SW480 (cell line): ENCODE measurements around the gene HEXA.

Experiments
- DNase-seq: peaks from one replicate; pipeline ENCODE4 v3.0.0-alpha.2; 2016; ENCODE audit warnings: low spot score

The HEXA gene

DNA sequence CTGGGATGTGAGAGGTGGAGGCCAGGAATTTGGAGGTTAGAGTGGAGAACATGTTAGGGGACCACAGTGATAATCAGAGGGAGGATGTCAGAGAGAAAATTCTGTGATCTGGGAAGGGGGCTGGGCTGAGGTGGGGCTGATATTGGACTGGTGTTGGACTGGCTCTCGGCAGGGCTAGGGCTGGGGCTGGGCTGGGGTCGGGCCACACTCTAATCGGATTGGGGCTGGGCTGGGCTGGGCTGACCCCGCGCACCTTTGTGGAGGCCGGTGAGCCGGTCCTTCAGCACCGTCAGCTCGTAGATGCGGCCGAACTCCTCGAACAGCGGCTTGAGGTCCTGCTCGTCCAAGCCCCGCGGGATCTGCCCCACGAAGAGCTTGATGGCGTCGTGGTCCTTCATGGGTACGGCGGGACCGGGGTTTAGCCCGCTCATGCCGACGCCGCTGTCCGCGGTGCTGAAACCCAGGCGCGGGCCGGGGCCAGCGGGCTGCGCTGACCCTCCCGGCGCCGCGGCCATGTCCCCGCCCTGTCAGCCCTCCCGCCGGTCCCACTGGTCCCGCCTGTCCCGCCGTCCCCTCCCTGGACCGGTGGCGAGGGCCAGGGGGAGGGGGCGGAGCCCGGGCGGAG lies 56.3 kb downstream of the HEXA start:
- peak; percentile 37 for DNase-seq

DNA sequence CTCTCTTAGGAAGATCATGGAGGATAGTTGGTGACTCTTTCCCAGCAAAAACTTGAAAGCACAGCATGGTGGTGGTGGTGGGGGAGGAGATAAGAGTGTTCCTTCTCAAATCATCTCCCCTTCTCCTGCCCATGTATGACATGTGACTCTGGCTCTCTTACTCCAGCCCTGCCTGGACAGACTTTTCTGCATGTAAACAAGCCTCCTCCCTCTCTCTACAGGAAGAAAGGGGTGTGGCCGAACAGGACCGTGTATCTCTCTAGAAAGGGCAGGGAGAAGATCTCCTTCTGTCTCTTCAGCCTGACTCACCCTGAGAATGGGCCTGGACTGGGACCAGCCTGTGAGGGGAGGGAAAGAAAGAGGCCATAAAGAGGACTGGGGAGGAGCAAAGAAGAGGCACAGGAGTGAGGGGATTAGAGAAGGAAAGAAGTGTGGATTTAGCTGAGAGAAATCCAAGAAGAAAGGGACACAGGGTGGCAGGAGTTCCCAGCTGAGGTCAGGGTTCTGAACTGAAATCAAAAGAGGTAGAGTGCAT lies 57.3 kb downstream of the HEXA start:
- DNase-seq, result no peak

DNA sequence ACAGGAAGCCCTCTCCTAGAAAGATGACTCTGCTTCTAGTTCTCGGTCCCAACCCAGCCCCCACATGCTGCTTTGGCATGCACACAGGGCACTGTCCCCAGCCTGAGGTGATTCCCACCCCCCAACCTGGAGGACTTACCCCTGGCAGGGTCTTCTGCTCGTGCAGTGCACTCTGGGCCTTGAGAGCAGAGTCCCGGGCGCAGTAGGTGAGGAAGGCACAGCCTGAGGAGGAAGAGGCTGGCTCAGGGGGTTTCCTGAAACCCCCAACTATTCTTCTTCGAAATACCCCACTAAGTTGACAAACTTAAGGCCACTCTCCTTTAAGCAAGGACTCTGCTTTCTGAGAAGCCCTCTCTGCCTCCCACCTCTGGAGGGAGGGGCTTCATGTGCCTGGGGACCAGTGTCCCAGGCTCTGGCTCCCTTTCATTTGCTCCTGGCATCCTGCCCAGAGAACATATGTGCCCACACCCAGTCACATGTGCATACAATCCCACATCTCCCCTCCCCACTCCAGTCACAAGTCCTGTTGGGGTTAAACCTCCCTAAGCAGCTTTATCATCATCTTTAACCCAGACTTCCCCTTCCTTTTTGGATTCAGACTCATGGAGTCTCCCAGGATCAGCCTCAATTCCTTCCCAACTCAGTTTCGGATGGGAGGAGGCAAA lies 60.0 kb downstream of the HEXA start:
- DNase-seq, result no peak

DNA sequence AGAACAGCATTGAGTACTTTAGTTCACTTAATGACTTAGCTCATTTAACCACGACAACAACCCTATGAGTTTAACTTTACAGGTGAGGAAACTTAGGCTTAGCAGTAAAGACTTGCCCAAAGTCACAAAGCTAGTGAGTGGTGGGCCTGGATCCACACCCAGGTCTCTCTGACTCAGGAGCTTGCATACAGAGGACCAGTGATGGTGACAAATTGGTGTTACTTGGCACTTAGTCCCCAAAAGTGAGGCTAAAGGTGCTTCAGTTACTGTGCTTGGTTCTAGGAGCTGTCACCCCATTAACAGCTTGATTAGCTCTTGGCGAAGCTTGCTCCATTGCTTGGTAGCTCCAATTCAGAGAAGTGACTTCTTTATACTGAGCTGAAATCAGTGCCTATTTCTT lies 61.9 kb downstream of the HEXA start:
- no peak for DNase-seq

DNA sequence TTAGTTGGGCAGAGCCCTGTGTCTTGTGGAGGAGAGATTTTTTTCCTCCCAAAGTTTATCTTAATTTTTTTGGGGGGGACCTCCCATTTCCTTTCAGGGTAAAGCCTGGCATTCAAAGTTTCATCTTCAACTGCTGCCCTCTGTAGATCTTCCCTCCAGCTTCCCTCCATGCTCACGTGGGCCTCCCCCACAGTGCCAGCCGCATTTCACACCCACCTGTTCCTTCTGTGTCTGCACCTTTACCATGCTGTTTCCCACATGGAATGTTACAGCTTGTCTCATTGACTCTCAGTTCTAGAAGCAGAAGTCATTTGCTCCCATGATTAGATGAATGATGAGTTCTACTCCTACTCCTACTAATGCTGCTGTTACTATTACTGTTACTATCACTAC lies 62.4 kb downstream of the HEXA start:
- no peak for DNase-seq

DNA sequence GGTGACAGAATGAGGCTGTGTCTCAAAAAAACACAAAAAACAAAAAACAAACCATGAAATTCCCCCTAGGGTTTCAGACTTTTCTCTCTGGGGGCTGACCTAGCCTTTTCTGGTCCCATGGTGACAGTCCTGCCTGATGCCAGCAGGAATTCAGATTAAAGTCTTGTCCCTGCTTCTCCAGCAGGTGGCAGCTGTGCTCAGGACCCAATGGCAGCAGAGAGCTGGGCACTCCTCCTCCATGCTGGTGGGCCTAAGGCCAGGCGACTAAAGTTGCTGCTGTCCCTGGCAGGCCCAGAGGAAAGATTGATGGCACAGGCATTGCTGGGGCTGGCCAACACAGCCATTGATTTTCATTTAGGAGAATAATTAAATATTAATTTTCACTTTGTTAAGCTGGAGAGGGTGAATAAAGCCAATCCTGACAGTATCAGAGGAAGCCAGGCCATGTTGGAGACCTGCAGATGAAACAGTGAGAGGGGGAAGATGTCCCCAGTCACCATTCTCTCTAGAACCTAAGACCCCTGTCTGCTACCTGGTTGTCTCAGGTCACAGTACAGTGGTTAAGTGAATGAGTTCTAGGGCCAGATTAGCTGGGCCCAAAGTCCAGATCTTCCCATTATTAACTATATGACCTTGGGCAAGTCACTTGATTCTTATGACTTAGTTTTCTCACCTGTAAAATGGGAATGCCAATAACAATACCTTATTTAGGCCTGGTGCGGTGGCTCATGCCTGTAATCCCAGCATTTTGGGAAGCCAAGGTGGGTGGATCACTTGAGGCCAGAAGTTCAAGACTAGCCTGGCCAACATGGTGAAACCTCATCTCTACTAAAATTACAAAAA lies 63.0 kb downstream of the HEXA start:
- DNase-seq, result peak; percentile 73

DNA sequence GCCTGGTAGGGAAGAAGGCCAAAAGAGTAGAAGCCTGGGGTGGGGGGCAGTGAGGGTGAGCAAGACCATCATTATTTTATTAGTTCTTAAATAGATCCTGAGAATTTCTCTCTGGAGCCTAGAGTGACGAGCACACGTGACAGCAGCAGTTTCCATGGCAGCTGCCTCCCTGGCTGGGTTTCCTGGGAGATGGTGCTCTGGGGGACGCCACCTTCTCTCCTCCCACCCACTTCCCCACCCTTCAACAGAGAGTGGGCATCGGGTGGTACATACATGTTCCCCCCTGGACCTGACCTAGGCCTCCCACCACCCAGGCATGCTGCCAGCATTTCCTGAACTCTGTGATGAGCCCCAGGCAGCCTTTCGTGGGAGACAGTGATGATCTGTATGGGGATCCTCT lies 68.8 kb downstream of the HEXA start:
- no peak for DNase-seq

DNA sequence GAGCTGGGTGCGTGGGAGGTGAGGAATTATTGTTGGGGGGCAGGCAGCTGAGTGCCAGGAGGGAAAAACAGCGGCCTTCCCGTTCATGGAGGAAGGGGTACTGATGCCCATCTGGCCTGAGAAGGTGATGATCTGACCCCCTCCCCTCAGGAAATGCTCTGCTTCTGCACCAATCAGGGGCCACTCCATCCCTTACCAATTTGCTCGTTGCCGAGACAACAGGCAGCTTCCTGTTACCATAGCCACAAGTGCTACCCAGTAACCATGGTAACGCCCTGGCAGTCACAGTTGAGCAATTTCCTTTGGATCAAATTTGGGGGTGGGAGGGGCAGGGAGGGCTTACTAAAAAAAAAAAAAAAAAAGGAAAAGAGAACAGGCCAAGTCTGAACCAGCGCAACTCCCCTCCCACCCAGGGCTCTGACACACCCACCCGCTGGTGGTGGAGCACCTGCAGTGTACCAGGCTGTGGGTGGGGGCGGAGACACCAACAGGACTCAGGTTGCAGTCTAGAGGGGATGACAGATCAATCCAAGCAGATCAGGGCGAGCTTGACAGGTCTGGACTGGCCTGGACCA lies 69.5 kb downstream of the HEXA start:
- no peak for DNase-seq

DNA sequence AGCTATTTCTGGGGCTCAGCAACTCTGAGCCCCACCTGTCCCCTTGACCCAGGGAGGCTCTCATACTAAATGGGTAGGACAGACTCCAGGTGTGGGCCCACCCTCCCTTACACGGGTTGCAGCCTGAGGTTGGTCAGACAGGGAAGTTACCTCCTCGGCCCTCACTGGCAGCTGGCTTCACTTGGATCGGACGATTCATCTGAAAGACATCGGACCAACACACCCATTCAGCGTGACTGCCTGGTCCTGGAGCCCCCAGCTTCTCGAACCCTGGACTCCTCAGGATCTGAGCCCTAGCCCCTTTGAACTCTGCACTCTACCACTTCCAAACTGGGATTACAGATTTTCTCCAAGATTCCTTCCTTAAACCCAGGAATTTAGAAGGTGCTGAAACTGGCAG lies 71.2 kb downstream of the HEXA start:
- DNase-seq, result no peak

DNA sequence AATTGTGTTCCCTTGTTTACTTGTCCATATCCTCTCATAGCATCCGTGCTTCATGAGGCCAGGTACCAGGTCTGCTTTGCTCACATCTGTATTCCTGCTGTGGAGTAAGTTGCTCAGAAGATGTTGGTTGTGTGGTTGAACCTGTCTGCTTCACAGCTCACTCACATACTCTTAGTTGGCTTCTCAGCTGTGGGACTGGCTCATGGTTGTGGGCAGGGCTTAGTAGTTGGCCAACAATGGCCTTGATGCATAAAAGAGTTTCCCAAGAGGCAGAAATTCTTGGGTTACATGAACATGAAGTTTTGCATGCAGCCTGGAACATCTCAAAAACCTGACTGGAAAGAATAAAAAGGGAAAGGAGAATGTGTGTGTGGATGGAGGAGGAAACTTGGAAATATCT lies 72.9 kb downstream of the HEXA start:
- no peak for DNase-seq
